Activated CD8-positive, alpha-beta T cell treated with anti-CD3 and anti-CD28 coated beads for 36 hours (primary cell): ENCODE measurements around the gene LRRC71. TPM values are rescaled to one million over a fixed set of nuclear protein-coding genes. Genes with fewer than 3 reads are reported as not detected.

Experiments used
- ATAC-seq: fragments of 200-7000 bp; cut with Tn5 transposase; one replicate; pipeline ENCODE4 v1.10.0; 2021; ENCODE audit warnings: mild to moderate bottlenecking, moderate library complexity
- CTCF ChIA-PET: fragments of 350-600 bp; sonication (Branson Sonifier 250); formaldehyde crosslinking; loops from one replicate; lab custom pipeline; 2021; ENCODE audit warnings: antibody characterized with exemption; lab: Charles Lee
- POLR2A ChIA-PET: fragments of 350-600 bp; sonication (Branson Sonifier 250); formaldehyde crosslinking; loops from one replicate; lab custom pipeline; 2021; ENCODE audit warnings: antibody characterized with exemption; lab: Charles Lee
- DNase-seq: peaks from one replicate; pipeline ENCODE4 v3.0.0-alpha.2; 2020
- H3K27ac Mint-ChIP-seq: one replicate; pipeline ENCODE4 v1.8.0; 2021; ENCODE audit warnings: mild to moderate bottlenecking, mixed read lengths
- H3K27me3 Mint-ChIP-seq: one replicate; pipeline ENCODE4 v1.8.0; 2021; ENCODE audit warnings: mixed read lengths
- H3K36me3 Mint-ChIP-seq: one replicate; pipeline ENCODE4 v1.8.0; 2021; ENCODE audit warnings: low read depth, mixed read lengths
- H3K4me1 Mint-ChIP-seq: one replicate; pipeline ENCODE4 v1.8.0; 2021; ENCODE audit warnings: low read depth, mixed read lengths
- H3K4me3 Mint-ChIP-seq: one replicate; pipeline ENCODE4 v1.8.0; 2021; ENCODE audit warnings: mild to moderate bottlenecking, moderate library complexity, mixed read lengths
- H3K9me3 Mint-ChIP-seq: one replicate; pipeline ENCODE4 v1.8.0; 2021; ENCODE audit warnings: mixed read lengths
- CTCF ChIP-seq: fragments of 200-600 bp; IDR thresholded peaks from one replicate; pipeline ENCODE4 v1.8.0; 2022; ENCODE audit warnings: antibody characterized with exemption, mild to moderate bottlenecking
- intact Hi-C: fragments of 100-400 bp; cut with micrococcal nuclease; formaldehyde crosslinking; loops from one replicate; pipeline ENCODE4 v1.10.0; 2022
- total RNA-seq, 2 experiments: library from RNA; stranded (reverse); gene quantifications; one replicate each; pipeline ENCODE4 v1.2.3, GENCODE V29; 2021

The LRRC71 gene
- total RNA-seq, 2 experiments from 2014 or later: not detected

GRCh38 chr1:156904187-156904959, 16.1 kb upstream of the LRRC71 start:
- ChIA-PET CTCF (no interaction called here), POLR2A (no interaction called here)
- intact Hi-C loops: no loop called here
- H3K4me3 Mint-ChIP-seq: no peak overlapping the region
- no peaks in the 10 kb centered on the region for H3K4me1 Mint-ChIP-seq
- peaks cover 9% of the 10 kb centered on the region for H3K27me3 Mint-ChIP-seq
- DNase-seq (no peak), ATAC-seq (no peak)
- H3K9me3 Mint-ChIP-seq: no peaks in the 10 kb centered on the region
- no peak overlapping the region for H3K27ac Mint-ChIP-seq
- H3K36me3 Mint-ChIP-seq: no peaks in the 10 kb centered on the region
- no peak for TF ChIP-seq CTCF

GRCh38 chr1:156905176-156905575, 15.3 kb upstream of the LRRC71 start:
- no peak for TF ChIP-seq CTCF
- ChIA-PET POLR2A (no interaction called here), CTCF (no interaction called here)
- H3K27me3 Mint-ChIP-seq: peaks cover 9% of the 10 kb centered on the region
- H3K36me3 Mint-ChIP-seq: no peaks in the 10 kb centered on the region
- intact Hi-C loops: no loop called here
- DNase-seq (no peak), ATAC-seq (no peak)
- no peaks in the 10 kb centered on the region for H3K9me3 Mint-ChIP-seq
- H3K4me1 Mint-ChIP-seq: no peaks in the 10 kb centered on the region
- H3K4me3 Mint-ChIP-seq: no peak overlapping the region
- H3K27ac Mint-ChIP-seq: no peak overlapping the region

GRCh38 chr1:156905651-156906050, 14.8 kb upstream of the LRRC71 start:
- ChIA-PET CTCF (no interaction called here), POLR2A (no interaction called here)
- Mint-ChIP-seq H3K27me3 (peaks cover 9% of the 10 kb centered on the region), H3K9me3 (no peaks in the 10 kb centered on the region), H3K27ac (no peak overlapping the region), H3K4me3 (no peak overlapping the region), H3K36me3 (no peaks in the 10 kb centered on the region), H3K4me1 (peaks cover 3% of the 10 kb centered on the region)
- no peak for TF ChIP-seq CTCF
- intact Hi-C loops: no loop called here
- no peak for DNase-seq
- no peak for ATAC-seq

GRCh38 chr1:156906206-156906906, 14.1 kb upstream of the LRRC71 start:
- H3K36me3 Mint-ChIP-seq: no peaks in the 10 kb centered on the region
- POLR2A ChIA-PET: no interaction called here

More at GRCh38 chr1:156906206-156906906, 14.1 kb upstream of the LRRC71 start:
- no peak for ATAC-seq
- DNase-seq: no peak
- Mint-ChIP-seq H3K9me3 (no peaks in the 10 kb centered on the region), H3K27me3 (peaks cover 9% of the 10 kb centered on the region), H3K4me1 (peaks cover 3% of the 10 kb centered on the region), H3K4me3 (no peak overlapping the region), H3K27ac (no peak overlapping the region)
- CTCF ChIA-PET: no interaction called here
- intact Hi-C loops: no loop called here
- TF ChIP-seq CTCF: no peak
